NB4 (cell line): Measurements from ENCODE around the gene MYH10.
A peak's percentile ranks its signal among the peaks of the same experiment; 100 is the strongest.

Source experiments
- DNase-seq: peaks from one replicate; pipeline ENCODE4 v3.0.0; 2010; ENCODE audit warnings: low read depth
- H3K4me3 ChIP-seq: one replicate; pipeline ENCODE4 v1.5.1; 2011; ENCODE audit warnings: mild to moderate bottlenecking, low read depth, low read length, moderate library complexity
- CTCF ChIP-seq: IDR thresholded peaks from one replicate; pipeline ENCODE4 v1.5.1; 2012; ENCODE audit warnings: low read depth, low read length
- MAX ChIP-seq: IDR thresholded peaks from 2 replicates; pipeline ENCODE4 v1.6.1; 2011; ENCODE audit warnings: low read depth, low read length
- MYC ChIP-seq: IDR thresholded peaks from 2 replicates; pipeline ENCODE4 v1.6.1; 2011; ENCODE audit warnings: low read depth, low read length
- POLR2A ChIP-seq: IDR thresholded peaks from 2 replicates; pipeline ENCODE4 v1.6.1; 2011; ENCODE audit warnings: mild to moderate bottlenecking; ENCODE audit not compliant: insufficient read length; ENCODE audit errors: extremely low read depth

The MYH10 gene

GRCh38 chr17:8644507-8644902, 14.0 kb upstream of the MYH10 start:
- no peak for TF ChIP-seq MAX
- no peak for TF ChIP-seq POLR2A
- TF ChIP-seq CTCF = no peak
- no peak for TF ChIP-seq MYC
- H3K4me3 ChIP-seq = no peak overlapping the region
- no peak for DNase-seq

DNA sequence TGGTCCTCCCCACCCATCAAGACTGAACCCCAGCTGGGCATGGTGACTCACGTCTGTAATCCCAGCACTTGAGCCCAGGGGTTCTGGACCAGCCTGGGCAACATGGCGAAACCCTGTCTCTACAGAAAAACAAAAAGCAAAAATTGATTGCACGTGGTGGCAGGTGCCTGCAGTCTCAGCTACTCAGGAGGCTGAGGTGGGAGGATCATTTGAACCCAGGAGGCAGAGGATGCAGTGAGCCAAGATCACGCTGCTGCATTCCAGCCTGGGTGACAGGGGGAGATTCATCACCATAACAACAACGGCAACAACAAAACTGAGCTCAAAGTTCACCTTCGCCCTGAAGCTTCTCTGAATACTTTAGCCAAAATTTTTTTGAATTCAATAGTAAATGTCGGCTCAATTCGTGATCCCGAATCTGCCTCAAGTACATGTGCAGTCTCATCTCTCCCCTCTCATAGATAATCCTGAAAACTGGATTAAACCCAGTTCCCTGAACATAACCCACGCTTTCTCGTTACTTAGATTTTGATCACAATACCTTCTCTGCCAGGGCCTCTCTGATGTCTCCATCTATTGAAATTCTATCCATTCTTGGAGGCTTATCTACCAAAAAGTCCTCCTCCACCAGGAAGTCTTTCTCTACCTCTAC, 13.5 kb upstream of the MYH10 start:
- no peak for DNase-seq
- no peak for TF ChIP-seq POLR2A
- TF ChIP-seq MAX = no peak
- no peak for TF ChIP-seq MYC
- TF ChIP-seq CTCF = no peak
- H3K4me3 ChIP-seq = no peak overlapping the region

- TF ChIP-seq CTCF = no peak
- no peak for TF ChIP-seq MYC
- no peak for TF ChIP-seq POLR2A
- TF ChIP-seq MAX = no peak
- no peak for DNase-seq
- H3K4me3 ChIP-seq = no peak overlapping the region
Measured at GRCh38 chr17:8639709-8640108, 9.2 kb upstream of the MYH10 start.

- TF ChIP-seq POLR2A = no peak
- no peak for TF ChIP-seq MYC
- no peak for TF ChIP-seq MAX
- no peak overlapping the region for H3K4me3 ChIP-seq
Measured at GRCh38 chr17:8632061-8632460, 1.5 kb upstream of the MYH10 start.

DNA sequence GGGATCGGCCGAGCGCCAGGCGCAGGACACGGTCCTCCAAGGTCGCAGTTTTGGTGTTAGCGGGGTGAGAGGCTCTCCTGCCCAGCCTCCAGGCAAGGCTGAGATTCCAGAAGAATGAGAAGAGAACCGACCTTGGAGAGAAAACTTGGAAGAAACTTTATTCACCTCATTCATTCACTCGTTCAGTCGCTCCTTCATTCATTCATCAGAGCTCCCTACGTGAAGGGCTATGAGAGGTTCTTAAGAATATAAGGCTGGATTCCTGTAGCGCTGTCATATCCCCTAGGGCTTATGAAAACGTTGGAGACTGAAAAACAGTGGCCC, 991 bp upstream of the MYH10 start:
- peak overlapping the region; percentile 44 for H3K4me3 ChIP-seq
- no peak for TF ChIP-seq POLR2A
- TF ChIP-seq CTCF = no peak
- no peak for TF ChIP-seq MYC
- no peak for TF ChIP-seq MAX
- no peak for DNase-seq

More at GRCh38 chr17:8632061-8632460, 1.5 kb upstream of the MYH10 start:
- DNase-seq = no peak

DNA sequence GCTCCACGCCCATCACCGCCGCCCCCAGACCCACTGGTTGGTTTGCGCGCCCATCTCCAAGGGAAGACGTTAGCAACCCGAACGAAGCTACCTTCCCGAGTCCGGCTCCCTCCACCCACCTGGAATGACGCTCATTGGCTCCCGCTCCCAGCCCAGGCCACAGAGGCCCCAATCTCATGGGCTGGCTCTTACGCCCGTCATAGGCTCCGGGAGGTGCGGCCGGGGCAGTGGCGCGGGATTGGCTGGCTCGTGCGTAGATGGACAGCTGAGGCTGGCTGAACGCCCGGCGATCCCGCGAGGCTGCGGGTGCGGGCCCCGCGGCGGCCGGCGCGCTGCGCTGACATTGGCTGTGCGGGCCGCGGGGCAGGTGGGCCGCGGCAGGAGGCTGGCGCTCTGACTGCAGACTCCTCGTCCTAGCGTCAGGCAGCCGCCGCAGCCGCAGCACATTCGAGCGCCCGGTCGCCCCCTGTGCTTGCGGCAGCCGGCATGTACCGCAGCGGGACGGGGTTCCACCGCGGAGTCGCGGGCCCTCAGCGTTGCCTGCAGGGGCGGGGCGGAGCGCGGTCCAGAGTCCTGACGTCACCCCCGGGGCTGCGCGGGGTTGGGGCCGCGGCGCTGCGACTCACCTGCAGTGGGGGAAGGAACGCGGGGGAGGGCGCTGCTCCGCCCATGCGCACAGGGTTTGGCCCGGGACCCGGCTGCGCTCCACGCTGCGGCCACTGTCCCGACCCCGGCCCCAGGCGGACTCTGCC, 453 bp upstream of the MYH10 start:
- peak overlapping the region; percentile 44 for H3K4me3 ChIP-seq
- peak; percentile 95 for DNase-seq
- TF ChIP-seq MAX (no peak), MYC (no peak), CTCF (no peak), POLR2A (no peak)
